ENCODE measurements around the gene MEDAG.

Gene MEDAG

GRCh38 chr13:30892966-30893365 is 13.1 kb upstream of the MEDAG start:
- Histone ChIP-seq H3K27ac (no peak overlapping the region), H3K36me3 (replicated peaks) (no peaks in the 10 kb centered on the region), H3K27me3 (replicated peaks) (no peaks in the 10 kb centered on the region), H3K4me3 (ENCODE audit: low read depth, low read length) (no peak overlapping the region)
- in situ Hi-C loops (cut with HindIII; ENCODE audit: low pct_ligation_motif_present, low sequenced_read_pairs), result no loop called here
- peak; percentile 83 for TF ChIP-seq CTCF (IDR thresholded peaks at IDR 0.05; ENCODE audit: low read depth, low read length, missing control alignments)
- peak; percentile 83 for DNase-seq

- Histone ChIP-seq H3K4me3 (ENCODE audit: low read depth, low read length) (no peak overlapping the region), H3K36me3 (replicated peaks) (no peaks in the 10 kb centered on the region), H3K27me3 (replicated peaks) (no peaks in the 10 kb centered on the region), H3K27ac (peak overlapping the region; percentile 97)
- TF ChIP-seq CTCF (IDR thresholded peaks at IDR 0.05; ENCODE audit: low read depth, low read length, missing control alignments), result peak; percentile 9
- peak; percentile 87 for DNase-seq
- in situ Hi-C loops (cut with HindIII; ENCODE audit: low pct_ligation_motif_present, low sequenced_read_pairs), result no loop called here
Observed at GRCh38 chr13:30895773-30896172, 10.3 kb upstream of the MEDAG start.

- H3K36me3 ChIP-seq (replicated peaks), result no peaks in the 10 kb centered on the region
- H3K27ac ChIP-seq, result peak overlapping the region; percentile 97
- no peak overlapping the region for H3K4me3 ChIP-seq (ENCODE audit: low read depth, low read length)
- no peak for DNase-seq
- no peak for TF ChIP-seq CTCF (IDR thresholded peaks at IDR 0.05; ENCODE audit: low read depth, low read length, missing control alignments)
- in situ Hi-C loops (cut with HindIII; ENCODE audit: low pct_ligation_motif_present, low sequenced_read_pairs), result no loop called here
- no peaks in the 10 kb centered on the region for H3K27me3 ChIP-seq (replicated peaks)
Observed at GRCh38 chr13:30898070-30898469, 8.0 kb upstream of the MEDAG start.

- TF ChIP-seq CTCF (IDR thresholded peaks at IDR 0.05; ENCODE audit: low read depth, low read length, missing control alignments), result peak; percentile 10
Observed at GRCh38 chr13:30898678-30899241, 7.3 kb upstream of the MEDAG start.

GRCh38 chr13:30900436-30900835 is 5.6 kb upstream of the MEDAG start:
- Histone ChIP-seq H3K4me3 (ENCODE audit: low read depth, low read length) (no peak overlapping the region), H3K36me3 (replicated peaks) (no peaks in the 10 kb centered on the region), H3K27ac (peak overlapping the region; percentile 97), H3K27me3 (replicated peaks) (no peaks in the 10 kb centered on the region)
- TF ChIP-seq CTCF (IDR thresholded peaks at IDR 0.05; ENCODE audit: low read depth, low read length, missing control alignments), result no peak
- no peak for DNase-seq
- in situ Hi-C loops (cut with HindIII; ENCODE audit: low pct_ligation_motif_present, low sequenced_read_pairs), result no loop called here

More at GRCh38 chr13:30898678-30899241, 7.3 kb upstream of the MEDAG start:
- Histone ChIP-seq H3K27ac (peak overlapping the region; percentile 97), H3K27me3 (replicated peaks) (no peaks in the 10 kb centered on the region), H3K36me3 (replicated peaks) (no peaks in the 10 kb centered on the region), H3K4me3 (ENCODE audit: low read depth, low read length) (no peak overlapping the region)
- peak; percentile 99 for DNase-seq
- in situ Hi-C loops (cut with HindIII; ENCODE audit: low pct_ligation_motif_present, low sequenced_read_pairs), result no loop called here
